ENCODE data around the gene PRR18. TPM values are rescaled to one million over a fixed set of nuclear protein-coding genes. Genes with fewer than 3 reads are reported as not detected.

Gene PRR18
- total and polyA plus RNA-seq, 2 of the 13 experiments (the other 11 are each of a cell fraction or from before 2014, with no cell fraction given): 0.04 TPM

GRCh38 chr6:166308033-166308768 lies at the start of gene PRR18 (continued):
- TF ChIP-seq, protein P1, sequence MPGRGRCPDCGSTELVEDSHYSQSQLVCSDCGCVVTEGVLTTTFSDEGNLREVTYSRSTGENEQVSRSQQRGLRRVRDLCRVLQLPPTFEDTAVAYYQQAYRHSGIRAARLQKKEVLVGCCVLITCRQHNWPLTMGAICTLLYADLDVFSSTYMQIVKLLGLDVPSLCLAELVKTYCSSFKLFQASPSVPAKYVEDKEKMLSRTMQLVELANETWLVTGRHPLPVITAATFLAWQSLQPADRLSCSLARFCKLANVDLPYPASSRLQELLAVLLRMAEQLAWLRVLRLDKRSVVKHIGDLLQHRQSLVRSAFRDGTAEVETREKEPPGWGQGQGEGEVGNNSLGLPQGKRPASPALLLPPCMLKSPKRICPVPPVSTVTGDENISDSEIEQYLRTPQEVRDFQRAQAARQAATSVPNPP (CRISPR knock-in tag; IDR thresholded peaks at IDR 0.05): peak; percentile 50; the same call in 1 of the 2 replicates
- TF ChIP-seq ZNF326 (CRISPR knock-in tag; IDR thresholded peaks at IDR 0.05; ENCODE audit: borderline replicate concordance): no peak
- 0 out of 2 replicates have a peak, but pooled peaks have one; percentile 20 for TF ChIP-seq YEATS2 (CRISPR knock-in tag; IDR thresholded peaks at IDR 0.05; ENCODE audit: borderline replicate concordance)
- no peak for TF ChIP-seq DDIT3 (CRISPR knock-in tag; IDR thresholded peaks at IDR 0.05)
- no peak for TF ChIP-seq ZKSCAN1 (IDR thresholded peaks at IDR 0.05; ENCODE audit: low read length)
- no peak for TF ChIP-seq CEBPG (CRISPR knock-in tag; IDR thresholded peaks at IDR 0.05)
- no peak for TF ChIP-seq MAFF (IDR thresholded peaks at IDR 0.05; ENCODE audit: low read depth, low read length)
- TF ChIP-seq ATF3 (CRISPR knock-in tag; IDR thresholded peaks at IDR 0.05): no peak
- peak; percentile 18; the same call in 1 of the 2 replicates for TF ChIP-seq ZGPAT (CRISPR knock-in tag; IDR thresholded peaks at IDR 0.05)
- no peak for TF ChIP-seq FOSL1 (CRISPR knock-in tag; IDR thresholded peaks at IDR 0.05; ENCODE audit: borderline replicate concordance)
- no peak for TF ChIP-seq MYNN (CRISPR knock-in tag; IDR thresholded peaks at IDR 0.05; ENCODE audit: low read depth)
- TF ChIP-seq KDM3A (CRISPR knock-in tag; IDR thresholded peaks at IDR 0.05; ENCODE audit: low read depth): 0 out of 2 replicates have a peak, but pooled peaks have one; percentile 33
- TF ChIP-seq ETV5 (CRISPR knock-in tag; IDR thresholded peaks at IDR 0.05; ENCODE audit: borderline replicate concordance): 0 out of 2 replicates have a peak, but pooled peaks have one; percentile 28
- 0 out of 2 replicates have a peak, but pooled peaks have one; percentile 35 for TF ChIP-seq ZFAT (CRISPR knock-in tag; conservative IDR thresholded peaks at IDR 0.05)
- TF ChIP-seq ATF7-NPFF (CRISPR knock-in tag; IDR thresholded peaks at IDR 0.05; ENCODE audit: low read depth): peak; percentile 47; the same call in 1 of the 2 replicates
- TF ChIP-seq EZH2 (conservative IDR thresholded peaks at IDR 0.05; ENCODE audit: low read depth, low read length): no peak
- TF ChIP-seq, protein P2, sequence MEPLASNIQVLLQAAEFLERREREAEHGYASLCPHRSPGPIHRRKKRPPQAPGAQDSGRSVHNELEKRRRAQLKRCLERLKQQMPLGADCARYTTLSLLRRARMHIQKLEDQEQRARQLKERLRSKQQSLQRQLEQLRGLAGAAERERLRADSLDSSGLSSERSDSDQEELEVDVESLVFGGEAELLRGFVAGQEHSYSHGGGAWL (CRISPR knock-in tag; IDR thresholded peaks at IDR 0.05): 0 out of 2 replicates have a peak, but pooled peaks have one; percentile 60
- TF ChIP-seq ZNF263 (CRISPR knock-in tag; IDR thresholded peaks at IDR 0.05): peak; percentile 88
- TF ChIP-seq, protein P3, sequence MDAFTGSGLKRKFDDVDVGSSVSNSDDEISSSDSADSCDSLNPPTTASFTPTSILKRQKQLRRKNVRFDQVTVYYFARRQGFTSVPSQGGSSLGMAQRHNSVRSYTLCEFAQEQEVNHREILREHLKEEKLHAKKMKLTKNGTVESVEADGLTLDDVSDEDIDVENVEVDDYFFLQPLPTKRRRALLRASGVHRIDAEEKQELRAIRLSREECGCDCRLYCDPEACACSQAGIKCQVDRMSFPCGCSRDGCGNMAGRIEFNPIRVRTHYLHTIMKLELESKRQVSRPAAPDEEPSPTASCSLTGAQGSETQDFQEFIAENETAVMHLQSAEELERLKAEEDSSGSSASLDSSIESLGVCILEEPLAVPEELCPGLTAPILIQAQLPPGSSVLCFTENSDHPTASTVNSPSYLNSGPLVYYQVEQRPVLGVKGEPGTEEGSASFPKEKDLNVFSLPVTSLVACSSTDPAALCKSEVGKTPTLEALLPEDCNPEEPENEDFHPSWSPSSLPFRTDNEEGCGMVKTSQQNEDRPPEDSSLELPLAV (CRISPR knock-in tag; conservative IDR thresholded peaks at IDR 0.05; ENCODE audit: low read depth): no peak
- no peak for TF ChIP-seq TSC22D2 (CRISPR knock-in tag; IDR thresholded peaks at IDR 0.05; ENCODE audit: borderline replicate concordance)
- TF ChIP-seq SAFB2 (CRISPR knock-in tag; IDR thresholded peaks at IDR 0.05; ENCODE audit: borderline replicate concordance, low read depth): 0 out of 2 replicates have a peak, but pooled peaks have one; percentile 37
- no peak for TF ChIP-seq ZNF460 (CRISPR knock-in tag; IDR thresholded peaks at IDR 0.05; ENCODE audit: borderline replicate concordance)

Measured in HepG2 (cell line).